ENCODE measurements around the gene PALD1. TPM values are rescaled to one million over a fixed set of nuclear protein-coding genes. Genes with fewer than 3 reads are reported as not detected.

Gene PALD1
- total and polyA plus RNA-seq, 9 of the 15 experiments (the other 6 are each of a cell fraction or from before 2014, with no cell fraction given) = 0.03 to 0.29 (median 0.09) TPM; not detected in 2

GRCh38 chr10:70590655-70591416 lies 112.3 kb downstream of the PALD1 start (continued):
- TF ChIP-seq PRMT5 (CRISPR knock-in tag; IDR thresholded peaks at IDR 0.05) = no peak
- TF ChIP-seq FOXJ2 (tag; IDR thresholded peaks at IDR 0.05) = no peak
- TF ChIP-seq RFX1 (IDR thresholded peaks at IDR 0.05) = no peak
- no peak for TF ChIP-seq TFAP4 (CRISPR knock-in tag; IDR thresholded peaks at IDR 0.05; ENCODE audit: borderline replicate concordance)
- TF ChIP-seq SMARCC2 (IDR thresholded peaks at IDR 0.05; ENCODE audit: low read depth) = no peak
- no peak for TF ChIP-seq PRPF4 (IDR thresholded peaks at IDR 0.05; ENCODE audit: insufficient read depth, low read depth, low read length, poor library complexity, severe bottlenecking)
- TF ChIP-seq ZNF277 (CRISPR knock-in tag; IDR thresholded peaks at IDR 0.05; ENCODE audit: borderline replicate concordance) = no peak
- TF ChIP-seq MXI1 (IDR thresholded peaks at IDR 0.05; ENCODE audit: low read depth, low read length) = no peak
- no peak for TF ChIP-seq HCFC1 (IDR thresholded peaks at IDR 0.05; ENCODE audit: low read depth, low read length)
- no peak for TF ChIP-seq DPF2 (IDR thresholded peaks at IDR 0.05)
- peak; percentile 85 for TF ChIP-seq E4F1 (CRISPR knock-in tag; IDR thresholded peaks at IDR 0.05; ENCODE audit: borderline replicate concordance)
